Activated CD4-positive, alpha-beta T cell treated with anti-CD3 and anti-CD28 coated beads, Interleukin-2, amount 50 U/mL, for 16 hours (primary cell): Measurements from ENCODE around the gene FILIP1.

Source experiments
- DNase-seq: peaks from one replicate; pipeline ENCODE4 v3.0.0-alpha.2; 2020

The FILIP1 gene

DNA sequence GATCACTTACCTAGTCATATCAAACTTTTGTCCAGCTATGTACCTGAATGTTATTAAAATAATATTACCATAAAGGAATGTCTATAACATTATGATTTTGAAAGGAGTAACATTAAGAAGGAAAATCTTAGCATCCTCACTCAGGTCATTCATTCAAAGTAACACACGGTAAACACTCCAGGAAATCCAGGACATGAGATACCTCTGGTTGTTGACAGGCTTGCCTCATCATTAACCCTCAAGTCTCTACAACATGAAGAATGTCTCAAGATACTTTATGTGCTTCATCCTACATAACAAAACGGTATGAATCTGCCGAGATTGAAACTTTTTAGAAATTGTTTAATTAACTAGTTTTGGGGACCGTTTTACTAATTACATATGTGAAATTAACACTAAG, 690 bp upstream of the FILIP1 start:
- no peak for DNase-seq

DNA sequence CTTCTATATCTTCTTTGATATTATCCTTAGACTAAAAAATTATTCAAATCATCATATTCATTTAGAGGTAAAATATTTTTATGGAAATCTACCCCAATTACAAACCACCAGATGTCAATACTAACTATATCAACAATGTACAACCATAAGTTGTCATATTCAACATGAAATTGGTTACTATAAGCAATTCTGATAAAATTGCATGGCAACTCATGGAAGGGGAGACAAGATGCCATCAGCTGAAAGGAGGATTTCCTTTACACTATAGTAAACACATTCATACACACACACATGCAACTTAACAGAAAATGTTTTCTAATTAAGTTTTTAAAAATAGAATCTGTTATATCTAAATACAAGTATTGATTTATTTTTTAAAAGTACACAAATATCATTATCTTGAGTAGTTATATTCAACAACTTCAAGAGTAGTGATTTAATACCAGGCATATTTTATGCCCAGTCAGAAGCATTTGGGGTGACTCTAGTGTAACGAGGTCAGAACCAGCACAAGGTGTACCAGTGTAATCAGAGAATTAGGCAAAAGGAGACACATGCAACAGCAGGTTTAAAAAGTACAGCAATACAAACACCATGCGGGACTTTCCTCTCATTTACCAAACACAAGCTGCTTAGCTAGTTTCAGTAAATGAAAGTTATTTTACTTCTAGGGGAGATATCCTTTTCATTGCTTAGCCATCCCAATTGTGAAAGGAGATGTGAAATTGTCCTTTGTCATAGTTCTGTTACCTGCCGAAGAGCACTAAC, 1.0 kb downstream of the FILIP1 start:
- no peak for DNase-seq

DNA sequence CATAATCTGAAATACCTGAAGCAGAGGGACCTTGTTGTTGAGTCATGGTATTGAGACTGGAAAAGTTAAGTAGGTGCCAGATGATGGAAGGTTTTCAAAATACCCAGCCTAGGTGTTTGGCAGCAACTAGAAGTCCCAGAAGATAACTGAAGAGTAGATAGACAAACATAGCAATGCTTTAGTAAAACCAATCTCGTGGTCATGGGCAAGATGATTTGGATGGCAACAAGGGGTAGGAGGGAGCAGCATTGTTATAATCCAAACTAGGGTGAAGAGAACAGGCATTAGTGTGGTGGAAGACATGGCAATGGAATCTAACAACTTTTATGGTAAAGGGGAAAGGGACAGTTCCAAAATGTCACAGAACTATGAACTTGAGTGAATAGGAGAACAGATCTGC, 2.3 kb downstream of the FILIP1 start:
- DNase-seq: no peak

DNA sequence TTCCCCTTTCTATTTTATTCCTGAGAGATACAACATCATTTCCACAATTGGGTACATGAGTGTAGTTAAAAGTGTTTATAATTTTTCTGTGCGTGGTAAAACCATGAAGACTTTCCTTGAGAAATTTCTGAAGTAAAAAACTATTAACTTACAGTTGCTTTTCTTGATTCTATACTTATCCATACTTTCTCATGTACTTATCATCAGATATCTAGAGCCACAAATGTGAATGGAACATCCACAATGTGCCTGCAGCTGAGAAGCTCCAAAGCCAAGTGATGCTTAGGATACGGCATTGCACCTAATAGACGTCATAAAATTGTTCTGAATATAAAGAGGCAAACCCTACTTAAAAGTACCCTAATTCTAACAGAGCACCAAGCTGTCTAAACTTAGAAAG, 2.9 kb downstream of the FILIP1 start:
- no peak for DNase-seq

DNA sequence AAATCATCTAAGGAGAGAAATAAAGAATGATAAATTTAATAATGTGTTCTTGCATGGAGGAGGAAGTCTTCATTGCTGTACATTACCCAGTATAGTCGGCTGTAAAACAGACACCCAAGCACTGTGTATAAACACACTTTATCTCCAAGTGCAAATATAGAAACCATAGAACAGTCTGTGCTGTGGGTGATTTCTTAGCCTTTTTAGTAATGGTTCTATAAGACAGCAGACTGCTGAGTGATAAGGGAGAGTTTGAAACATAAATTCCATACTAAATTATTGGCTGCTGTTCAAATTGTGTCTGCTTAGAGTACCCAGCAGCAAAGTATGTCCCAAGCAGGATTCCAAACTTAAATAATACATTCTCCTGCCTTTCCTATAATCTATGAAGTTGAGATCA, 4.6 kb downstream of the FILIP1 start:
- DNase-seq: no peak

DNA sequence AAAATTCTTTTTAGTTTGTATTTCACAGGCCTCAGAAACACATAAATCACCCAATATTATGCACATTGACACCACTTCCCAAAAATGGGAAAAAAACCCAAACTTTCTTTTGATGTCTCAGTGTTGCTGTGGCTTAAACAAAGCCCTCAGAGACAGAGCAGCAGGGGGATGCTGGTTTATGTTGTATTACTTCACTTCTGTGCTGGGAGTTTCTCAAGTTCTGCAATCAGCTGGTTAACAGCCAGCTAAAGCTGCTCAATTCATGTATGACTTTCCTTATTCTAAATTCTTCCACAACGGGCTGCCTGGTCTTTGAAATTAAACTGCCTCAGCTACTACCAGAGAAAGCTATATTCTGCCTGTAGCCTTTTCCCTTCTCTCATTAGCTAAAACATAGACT, 5.6 kb downstream of the FILIP1 start:
- no peak for DNase-seq

DNA sequence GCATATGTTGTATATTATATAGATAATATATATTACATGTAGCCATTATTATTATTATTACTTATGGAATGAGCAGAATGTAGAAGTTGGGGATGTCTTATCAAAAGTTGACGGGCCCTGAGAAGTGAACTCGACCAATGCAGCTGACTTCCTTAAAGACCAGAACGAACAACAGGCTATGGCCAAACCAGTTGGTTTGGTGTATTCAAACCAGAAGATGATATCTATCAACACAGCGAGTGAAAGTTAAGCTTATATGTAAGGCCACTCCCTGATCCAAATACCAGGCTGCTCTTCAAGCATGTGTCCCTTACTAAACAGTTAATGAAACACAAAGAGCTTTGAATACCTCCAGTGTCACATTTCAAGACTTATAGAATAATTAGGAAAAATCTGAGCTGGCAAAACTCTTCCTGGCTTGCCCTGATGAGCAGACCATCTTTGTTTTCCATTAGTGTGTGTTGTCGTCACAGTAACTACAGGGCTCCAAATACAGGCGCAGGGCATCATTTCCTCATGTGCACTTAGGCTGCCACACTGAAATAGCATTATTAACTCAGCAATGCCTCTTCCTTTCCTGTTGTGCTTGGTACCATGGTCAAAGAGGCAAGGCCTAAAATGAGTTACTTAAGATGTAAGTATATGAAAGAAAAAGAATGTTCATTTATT, 6.6 kb downstream of the FILIP1 start:
- no peak for DNase-seq

DNA sequence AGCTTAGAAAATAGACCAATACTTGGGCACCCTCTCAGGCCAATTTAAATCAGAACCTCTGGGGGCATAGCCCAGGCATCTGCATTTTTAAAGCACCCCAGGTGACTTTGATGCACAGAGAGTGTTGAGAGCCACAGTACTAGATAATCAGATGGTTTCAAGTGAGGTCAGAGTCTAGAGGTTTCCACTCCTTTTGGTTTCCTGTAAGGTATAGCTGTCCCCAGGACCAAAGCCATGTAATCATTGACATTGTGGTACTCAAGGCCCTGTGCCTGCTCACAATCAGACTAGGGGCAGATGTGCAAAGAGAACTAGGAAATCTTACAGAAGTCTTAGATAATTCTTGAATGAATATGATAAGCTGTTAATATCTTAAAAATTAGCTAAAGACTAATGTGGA, 9.1 kb downstream of the FILIP1 start:
- no peak for DNase-seq

DNA sequence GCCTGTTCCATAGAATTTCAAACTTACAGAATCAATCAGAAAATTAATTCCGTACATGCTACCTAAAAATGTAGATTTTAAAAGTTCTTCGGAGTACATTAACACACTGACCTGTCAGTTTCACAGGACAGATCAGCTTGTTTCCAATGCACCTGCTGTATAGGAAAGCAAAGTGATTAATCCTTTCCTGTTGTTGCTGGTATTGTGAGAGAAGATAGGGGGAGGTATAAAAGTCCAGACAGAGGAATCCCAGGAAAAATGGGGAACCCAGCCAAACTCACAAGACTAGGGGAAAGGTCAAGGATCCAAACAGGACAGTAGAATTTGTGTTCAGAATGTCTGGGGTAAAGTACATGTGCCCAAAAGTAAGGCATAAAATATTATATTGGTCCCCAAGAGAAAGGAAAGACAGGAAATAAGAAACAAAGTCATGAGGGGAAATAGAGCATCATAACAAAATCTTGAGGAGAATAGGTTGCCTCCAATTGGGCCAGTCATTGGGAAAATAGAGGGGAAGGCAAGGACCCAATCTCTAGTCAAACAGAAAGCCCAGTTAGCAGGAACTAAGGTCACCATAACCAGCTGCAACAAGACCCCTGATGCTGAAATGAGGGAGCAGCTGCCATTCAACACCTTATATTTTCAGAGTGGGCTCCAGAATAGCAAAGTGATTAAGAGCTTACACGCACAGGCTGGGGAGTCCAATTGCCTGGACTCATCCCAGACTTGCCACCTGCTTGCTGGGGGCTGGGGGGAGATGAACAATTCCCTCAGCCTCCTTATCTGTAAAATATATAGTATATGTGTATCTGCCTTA, 10.3 kb downstream of the FILIP1 start:
- DNase-seq: no peak

DNA sequence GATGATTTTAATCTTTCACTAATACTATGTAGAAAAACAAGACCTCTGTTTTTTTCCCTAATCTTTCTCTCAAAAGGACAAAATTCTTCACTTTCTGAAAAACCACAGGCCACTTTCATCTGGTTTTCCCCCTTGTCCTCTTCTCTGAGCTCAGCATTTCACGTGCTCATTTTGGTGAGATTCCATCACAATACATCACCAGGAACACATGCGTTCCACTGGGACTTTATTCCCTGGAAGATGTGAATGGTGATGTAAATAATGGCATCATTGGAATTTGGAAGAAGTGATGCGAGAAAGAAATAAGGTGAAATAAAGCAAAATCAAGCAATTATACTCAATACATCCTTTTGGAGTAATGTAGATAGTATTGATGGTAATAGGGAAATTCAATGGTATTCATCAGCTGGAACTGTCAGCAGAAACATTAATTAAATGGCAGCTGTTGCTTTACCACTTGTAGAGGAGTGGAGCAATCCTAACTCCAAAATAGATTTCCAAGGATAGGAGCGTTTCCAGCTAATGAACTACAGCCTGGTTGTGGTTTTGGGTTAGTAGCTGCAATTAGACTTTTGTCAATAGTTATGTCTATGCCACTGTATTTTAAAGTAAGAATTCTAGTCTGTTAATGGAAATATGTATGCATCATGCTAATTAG, 11.5 kb downstream of the FILIP1 start:
- DNase-seq: no peak

DNA sequence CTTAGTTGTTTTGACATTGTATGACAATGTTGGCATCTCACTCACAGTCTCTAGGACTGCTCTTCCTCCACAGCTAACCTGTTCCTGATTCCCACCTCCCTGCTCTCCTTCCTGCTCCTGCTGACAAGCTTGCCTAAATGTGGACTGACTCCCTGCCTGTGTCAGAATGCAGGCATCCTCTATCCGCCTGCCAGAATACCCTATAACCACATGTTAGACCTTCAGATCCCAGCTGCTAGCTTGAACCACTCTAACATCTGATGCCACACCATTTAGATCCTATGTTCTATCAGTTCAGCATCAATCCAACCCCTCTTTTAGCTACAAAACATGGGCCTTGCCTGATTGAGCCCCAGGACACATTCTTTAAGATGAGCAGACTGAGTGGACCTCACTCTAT, 12.2 kb downstream of the FILIP1 start:
- no peak for DNase-seq

DNA sequence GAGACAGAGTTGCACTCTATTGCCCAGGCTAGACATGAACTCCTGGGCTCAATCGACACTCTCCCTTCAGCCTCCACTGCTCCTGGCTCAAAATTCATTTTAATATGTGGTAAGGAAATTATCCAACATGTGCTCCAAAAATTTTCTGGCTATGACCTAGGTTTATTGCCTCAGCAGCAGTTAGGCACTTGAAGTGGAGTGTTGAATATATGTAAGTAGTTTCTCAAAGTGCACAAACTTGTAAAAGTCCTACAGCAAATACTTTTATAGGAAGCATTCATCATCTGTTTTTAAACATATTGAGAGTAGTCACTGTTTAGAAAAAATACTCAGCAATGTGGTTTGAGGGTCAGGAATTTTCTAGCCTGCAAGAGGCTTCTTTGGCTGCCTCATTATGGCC, 13.2 kb downstream of the FILIP1 start:
- DNase-seq: no peak

DNA sequence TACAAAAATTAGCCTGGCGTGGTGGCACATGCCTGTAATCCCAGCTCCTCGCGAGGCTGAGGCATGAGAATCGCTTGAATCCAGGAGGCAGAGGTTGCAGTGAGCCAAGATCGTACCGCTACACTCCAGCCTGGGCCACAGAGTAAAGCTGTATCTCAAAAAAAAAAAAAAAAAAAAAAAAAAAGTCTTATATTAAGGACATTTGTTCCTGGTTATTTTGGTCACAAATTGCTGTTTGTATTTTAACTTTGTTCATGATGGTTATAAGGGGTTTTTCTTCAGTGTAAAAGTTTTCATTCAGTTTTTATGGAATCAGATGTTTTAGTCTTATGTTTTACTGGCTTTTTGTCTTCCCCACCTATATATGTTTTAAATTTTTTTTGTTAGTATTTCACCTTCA, 13.9 kb downstream of the FILIP1 start:
- no peak for DNase-seq

DNA sequence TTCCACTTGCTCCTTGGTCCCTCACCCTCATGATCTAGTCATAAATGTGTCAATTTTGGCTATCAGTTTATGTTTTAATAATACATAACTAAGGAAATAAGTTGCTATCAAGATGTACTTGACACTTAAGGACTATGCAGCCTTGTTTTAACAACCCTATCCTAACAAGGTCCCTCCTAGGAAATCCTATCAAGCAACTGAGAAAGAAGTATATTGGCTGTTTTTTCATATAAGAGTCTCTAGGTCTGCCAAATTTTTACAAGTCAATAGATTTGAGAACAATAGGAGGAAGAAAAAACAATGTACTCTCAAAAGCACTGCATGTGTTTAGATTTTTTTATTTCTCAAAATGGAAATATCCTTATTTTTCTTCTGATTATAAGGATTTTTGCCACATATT, 14.7 kb downstream of the FILIP1 start:
- DNase-seq: no peak

DNA sequence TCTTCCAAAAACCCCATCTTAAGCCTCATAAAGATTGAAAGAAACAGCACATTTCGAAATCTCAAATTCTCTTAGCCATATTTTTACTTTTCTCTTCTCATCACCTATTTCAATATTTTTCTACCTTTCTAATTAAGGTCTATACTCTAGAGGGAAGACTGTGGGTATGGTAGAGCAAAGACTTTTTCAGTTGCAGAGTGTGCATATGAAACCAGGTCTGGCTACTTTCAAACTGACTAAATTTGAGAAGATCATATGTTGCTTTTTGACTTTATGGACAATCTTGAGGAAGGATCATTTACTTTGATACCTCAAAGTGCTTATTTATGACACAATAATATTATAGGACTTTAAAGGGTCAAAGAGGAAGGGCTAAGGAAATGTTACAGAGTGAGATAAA, 20.7 kb downstream of the FILIP1 start:
- DNase-seq: no peak

DNA sequence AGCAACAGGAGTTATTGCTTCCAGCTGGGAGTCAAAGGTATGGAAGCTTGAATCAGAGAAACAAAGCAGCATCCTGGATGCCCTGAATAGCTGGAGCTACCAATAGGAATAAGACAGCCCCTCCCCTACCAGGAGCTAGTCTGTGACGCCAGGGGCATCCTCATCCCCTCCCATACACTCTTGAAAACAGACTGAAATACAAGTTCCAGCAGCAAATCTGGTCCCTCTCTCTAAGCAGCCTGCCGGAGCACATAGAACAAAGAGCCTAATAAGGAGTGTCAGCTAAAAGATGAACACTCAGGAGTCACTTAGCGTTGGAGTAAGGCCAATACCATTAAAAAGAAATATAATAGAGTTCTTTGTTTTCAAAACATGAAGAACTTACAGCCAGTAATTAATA, 25.6 kb downstream of the FILIP1 start:
- DNase-seq: no peak

DNA sequence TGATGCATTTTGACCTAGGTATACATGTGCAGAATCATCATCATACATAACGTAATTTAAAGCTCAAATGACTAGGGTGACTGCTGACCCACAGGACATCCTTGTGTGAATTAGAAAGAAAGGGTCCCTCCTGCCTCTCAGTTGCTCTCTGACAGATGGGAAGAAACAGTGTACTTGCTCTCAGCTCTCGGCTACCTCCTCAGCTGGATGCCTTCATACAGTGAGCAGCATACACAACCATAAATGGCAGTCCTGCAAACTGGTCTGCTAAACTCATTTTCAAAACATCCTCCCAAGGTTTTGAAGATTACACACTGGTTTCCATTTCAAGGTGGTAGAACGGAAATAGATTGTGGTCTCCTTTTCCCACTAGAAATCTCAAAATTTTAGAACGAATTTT, 26.3 kb downstream of the FILIP1 start:
- no peak for DNase-seq

DNA sequence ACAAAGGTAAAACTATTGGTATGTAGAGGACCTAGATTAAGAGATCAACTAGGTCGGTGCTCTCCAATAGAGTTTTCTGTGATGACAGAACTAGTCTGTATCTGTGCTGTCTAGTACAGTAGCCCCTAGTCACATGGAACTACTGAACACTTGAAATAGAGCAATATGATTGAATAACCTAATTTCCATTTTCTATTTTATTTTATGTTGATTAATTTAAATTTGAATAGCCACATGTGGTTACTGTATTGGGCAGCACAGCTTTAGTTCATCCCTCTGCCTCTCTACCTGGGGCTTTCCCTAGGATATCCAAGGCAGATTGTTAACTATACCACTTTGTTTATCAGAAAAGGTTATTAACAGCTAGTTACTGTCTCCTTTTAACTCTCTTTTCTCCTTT, 27.0 kb downstream of the FILIP1 start:
- no peak for DNase-seq

DNA sequence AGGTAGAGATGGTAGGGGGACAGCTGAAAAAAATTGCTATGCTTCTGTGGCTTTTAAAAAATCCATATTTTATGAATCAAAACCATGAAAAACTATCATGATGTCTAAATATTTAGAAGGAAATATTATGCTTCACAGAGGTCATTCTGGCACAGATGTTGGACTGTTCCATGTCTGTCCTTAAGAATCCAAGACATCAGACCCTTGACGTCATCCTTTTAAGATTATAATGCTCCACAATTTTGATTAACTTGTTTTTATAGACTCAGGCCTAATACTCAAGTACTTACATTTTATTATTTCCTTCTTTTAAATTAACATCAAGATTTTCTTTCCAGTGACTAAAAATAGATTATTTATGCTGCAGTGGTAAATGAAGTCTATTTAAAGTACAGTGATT, 29.7 kb downstream of the FILIP1 start:
- DNase-seq: no peak

DNA sequence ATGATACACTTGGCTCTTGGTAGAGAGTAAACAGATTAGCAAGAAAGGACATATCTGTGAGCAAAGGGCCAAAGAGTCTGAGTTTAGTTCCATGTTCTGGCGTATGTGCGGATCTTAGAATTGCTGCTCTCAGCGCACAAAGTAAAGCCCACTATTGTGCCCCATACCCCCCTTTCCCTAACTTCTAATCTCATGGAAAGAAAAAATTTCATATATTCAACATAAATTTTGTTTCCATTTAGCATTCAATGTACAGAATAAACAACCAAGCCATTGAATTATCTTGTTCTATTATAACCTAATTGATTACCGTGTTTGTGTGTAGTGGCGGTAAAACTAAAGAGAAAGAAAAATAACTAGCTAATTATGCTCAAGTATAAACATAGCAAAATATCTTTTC, 30.5 kb downstream of the FILIP1 start:
- no peak for DNase-seq

DNA sequence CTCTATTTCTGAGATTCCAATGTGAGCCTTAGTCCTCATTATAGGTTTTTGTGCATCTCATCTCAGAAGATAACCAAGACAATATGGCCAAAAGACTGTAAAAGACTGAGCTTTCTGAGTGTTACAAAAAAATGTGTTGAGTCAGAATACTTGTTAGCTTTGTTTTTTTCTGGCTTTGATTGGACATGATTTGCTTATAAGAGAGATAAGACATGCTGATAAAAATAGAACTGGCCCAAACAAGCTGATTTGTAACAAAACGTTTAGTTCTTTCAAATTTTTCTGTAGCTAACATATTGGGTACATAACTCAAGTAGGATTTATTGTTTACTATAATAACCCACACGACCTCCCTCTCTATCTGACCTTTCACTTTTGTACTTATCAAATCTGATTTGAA, 32.9 kb downstream of the FILIP1 start:
- no peak for DNase-seq

DNA sequence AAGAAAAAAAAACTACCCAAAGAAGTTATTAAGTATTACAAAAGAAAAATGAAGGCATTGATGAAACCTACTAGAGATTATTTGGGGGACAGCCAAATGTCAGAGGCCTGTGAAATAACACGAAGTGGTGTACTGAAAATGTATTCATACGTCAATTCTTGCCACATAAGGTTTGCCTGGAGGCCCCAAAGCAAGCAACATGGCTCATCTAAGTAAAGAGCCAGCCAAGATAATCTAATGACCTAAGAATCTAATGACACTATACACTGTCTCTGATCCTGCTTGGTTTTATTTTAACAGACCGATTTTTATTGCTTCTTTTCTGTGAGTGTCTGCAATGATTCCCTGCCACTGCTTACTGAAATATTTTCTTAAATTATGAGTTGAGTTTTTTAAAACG, 34.7 kb downstream of the FILIP1 start:
- no peak for DNase-seq

DNA sequence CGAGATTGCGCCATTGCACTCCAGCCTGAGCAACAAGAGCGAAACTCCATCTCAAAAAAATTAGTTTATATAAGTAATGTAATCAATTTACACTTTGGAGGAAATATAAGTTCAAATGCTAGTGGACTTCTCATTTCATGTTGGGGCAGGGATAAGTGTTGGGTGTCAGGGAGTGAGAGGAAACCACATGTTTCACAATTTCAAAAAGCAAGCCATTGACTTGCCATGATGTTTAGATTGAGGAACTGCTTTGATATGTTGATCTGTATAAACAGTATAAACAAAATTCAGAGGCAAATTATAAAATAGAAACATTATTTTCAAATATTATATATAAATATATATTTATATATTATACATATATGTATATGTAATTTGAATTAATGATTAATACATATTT, 42.7 kb downstream of the FILIP1 start:
- DNase-seq: no peak
